Chondrocyte (in vitro differentiated cells): Measurements from ENCODE around the gene LRRC3. TPM values are rescaled to one million over a fixed set of nuclear protein-coding genes. Genes with fewer than 3 reads are reported as not detected.

ENCODE experiments used
- total RNA-seq: library from RNA; stranded (reverse); gene quantifications from 3 replicates; pipeline ENCODE4 v1.2.1, GENCODE V29; 2021

Gene LRRC3
- total RNA-seq, 1 donor from 2014 or later, result 8.0 TPM

Other genes with a start within 250 kb of the LRRC3 start
- gene ICOSLG, start 214.6 kb upstream of the LRRC3 start, total RNA-seq, result 1.3 to 5.2 TPM (median 5.1 TPM) in 3 replicates
- not detected in 3 replicates for gene DNMT3L, start 193.6 kb upstream of the LRRC3 start, total RNA-seq
- not detected in 3 replicates for gene AIRE, start 169.6 kb upstream of the LRRC3 start, total RNA-seq
- 112 to 129 TPM (median 129 TPM) in 3 replicates for gene PFKL, start 155.5 kb upstream of the LRRC3 start, total RNA-seq
- gene CFAP410, start 116.1 kb upstream of the LRRC3 start, total RNA-seq, result 14.2 to 19.5 TPM (median 17.7 TPM) in 3 replicates
- gene TRPM2, start 101.9 kb upstream of the LRRC3 start, total RNA-seq, result 0.21 to 0.32 TPM in 2 of 3 replicates, not detected in the other
- not detected in 3 replicates for gene KRTAP10-1, start 84.7 kb downstream of the LRRC3 start, total RNA-seq
- gene KRTAP10-2, start 96.0 kb downstream of the LRRC3 start, total RNA-seq, result not detected in 3 replicates
- gene KRTAP10-3, start 103.3 kb downstream of the LRRC3 start, total RNA-seq, result not detected in 3 replicates
- not detected in 3 replicates for gene KRTAP10-4, start 118.2 kb downstream of the LRRC3 start, total RNA-seq
- not detected in 3 replicates for gene KRTAP10-5, start 125.1 kb downstream of the LRRC3 start, total RNA-seq
- not detected in 3 replicates for gene KRTAP10-6, start 137.0 kb downstream of the LRRC3 start, total RNA-seq
- not detected in 3 replicates for gene KRTAP10-7, start 145.1 kb downstream of the LRRC3 start, total RNA-seq
- gene KRTAP10-8, start 156.6 kb downstream of the LRRC3 start, total RNA-seq, result not detected in 3 replicates
- gene KRTAP10-9, start 171.6 kb downstream of the LRRC3 start, total RNA-seq, result not detected in 3 replicates
- gene KRTAP10-10, start 181.8 kb downstream of the LRRC3 start, total RNA-seq, result not detected in 3 replicates
- gene KRTAP10-11, start 190.9 kb downstream of the LRRC3 start, total RNA-seq, result not detected in 3 replicates
- gene KRTAP12-4, start 199.1 kb downstream of the LRRC3 start, total RNA-seq, result not detected in 3 replicates
- not detected in 3 replicates for gene KRTAP12-3, start 202.4 kb downstream of the LRRC3 start, total RNA-seq
- gene KRTAP12-2, start 211.4 kb downstream of the LRRC3 start, total RNA-seq, result not detected in 3 replicates
- not detected in 3 replicates for gene KRTAP12-1, start 226.7 kb downstream of the LRRC3 start, total RNA-seq
- not detected in 3 replicates for gene KRTAP10-12, start 241.7 kb downstream of the LRRC3 start, total RNA-seq